Loucy (cell line): Measurements from ENCODE around the gene TOR1AIP2.

ENCODE experiments used
- H2AFZ ChIP-seq: fragments of 200-600 bp; sonication (generic); 2 replicates; pipeline ENCODE4 v1.6.0; 2016; ENCODE audit warnings: antibody characterized with exemption, mild to moderate bottlenecking, low read length, moderate library complexity
- H3F3A ChIP-seq: fragments of 200-600 bp; 2 replicates; pipeline ENCODE4 v1.6.0; 2016; ENCODE audit warnings: antibody characterized with exemption, low read depth, mild to moderate bottlenecking
- H3K27me3 ChIP-seq: fragments of 200-600 bp; sonication (generic); 2 replicates; pipeline ENCODE4 v1.6.1; 2014; ENCODE audit warnings: low read length, mild to moderate bottlenecking; ENCODE audit not compliant: insufficient read depth, poor library complexity, severe bottlenecking
- H3K36me3 ChIP-seq: fragments of 200-600 bp; sonication (generic); 2 replicates; pipeline ENCODE4 v1.6.1; 2016; ENCODE audit warnings: low read length; ENCODE audit not compliant: insufficient read depth
- H3K4me1 ChIP-seq: fragments of 200-600 bp; sonication (generic); 2 replicates; pipeline ENCODE4 v1.5.1; 2014; ENCODE audit warnings: low read length, mild to moderate bottlenecking; ENCODE audit not compliant: insufficient read depth, poor library complexity, severe bottlenecking
- H3K4me2 ChIP-seq: fragments of 200-600 bp; sonication (generic); 2 replicates; pipeline ENCODE4 v1.6.0; 2014; ENCODE audit warnings: antibody characterized with exemption, low read length, low read depth, mild to moderate bottlenecking; ENCODE audit not compliant: poor library complexity, severe bottlenecking
- H3K4me3 ChIP-seq: fragments of 200-600 bp; sonication (generic); 2 replicates; pipeline ENCODE4 v1.5.1; 2014; ENCODE audit warnings: low read length, mild to moderate bottlenecking, mixed read lengths; ENCODE audit not compliant: poor library complexity, severe bottlenecking
- H3K79me2 ChIP-seq: fragments of 200-600 bp; sonication (generic); 2 replicates; pipeline ENCODE4 v1.6.1; 2014; ENCODE audit warnings: low read length; ENCODE audit not compliant: insufficient read depth
- H3K9ac ChIP-seq: fragments of 200-600 bp; sonication (generic); 2 replicates; pipeline ENCODE4 v1.6.0; 2014; ENCODE audit warnings: mild to moderate bottlenecking, low read depth, low read length, moderate library complexity; ENCODE audit not compliant: poor library complexity, severe bottlenecking
- H3K9me2 ChIP-seq: fragments of 200-600 bp; sonication (generic); replicated peaks from 2 replicates; pipeline ENCODE4 v1.6.1; 2016; ENCODE audit warnings: low read depth, low read length, mixed read lengths
- H3K9me3 ChIP-seq: fragments of 200-600 bp; sonication (generic); 2 replicates; pipeline ENCODE4 v1.6.1; 2014; ENCODE audit warnings: mild to moderate bottlenecking, antibody characterized with exemption, low read length, low read depth; ENCODE audit not compliant: insufficient read depth
- H4K20me1 ChIP-seq: fragments of 200-600 bp; sonication (generic); 2 replicates; pipeline ENCODE4 v1.6.0; 2014; ENCODE audit warnings: antibody characterized with exemption, low read length, mild to moderate bottlenecking; ENCODE audit not compliant: insufficient read depth, poor library complexity, severe bottlenecking
- EZH2phosphoT487 ChIP-seq: fragments of 200-600 bp; IDR thresholded peaks from 2 replicates; pipeline ENCODE4 v1.6.1; 2018; ENCODE audit warnings: antibody characterized with exemption, mild to moderate bottlenecking, moderate library complexity, borderline replicate concordance
- TF ChIP-seq, protein P1 (sequence below): fragments of 200-600 bp; sonication (generic); conservative IDR thresholded peaks from 2 replicates; pipeline ENCODE4 v1.5.1; 2014; ENCODE audit warnings: mild to moderate bottlenecking, antibody characterized with exemption, low read length

TOR1AIP2 gene

GRCh38 chr1:179911812-179912211 is 34.2 kb upstream of the TOR1AIP2 start:
- Histone ChIP-seq H3K9ac (no peak overlapping the region), H3K27me3 (no peaks in the 10 kb centered on the region), H3K9me2 (no peaks in the 10 kb centered on the region), H2AFZ (no peak overlapping the region), H3K4me1 (no peaks in the 10 kb centered on the region), H4K20me1 (peaks cover 2% of the 10 kb centered on the region), H3K9me3 (no peaks in the 10 kb centered on the region), H3K4me2 (no peak overlapping the region), H3K79me2 (no peaks in the 10 kb centered on the region), H3K36me3 (peaks cover 64% of the 10 kb centered on the region), H3F3A (no peaks in the 10 kb centered on the region), H3K4me3 (no peak overlapping the region)
- TF ChIP-seq, protein P1, sequence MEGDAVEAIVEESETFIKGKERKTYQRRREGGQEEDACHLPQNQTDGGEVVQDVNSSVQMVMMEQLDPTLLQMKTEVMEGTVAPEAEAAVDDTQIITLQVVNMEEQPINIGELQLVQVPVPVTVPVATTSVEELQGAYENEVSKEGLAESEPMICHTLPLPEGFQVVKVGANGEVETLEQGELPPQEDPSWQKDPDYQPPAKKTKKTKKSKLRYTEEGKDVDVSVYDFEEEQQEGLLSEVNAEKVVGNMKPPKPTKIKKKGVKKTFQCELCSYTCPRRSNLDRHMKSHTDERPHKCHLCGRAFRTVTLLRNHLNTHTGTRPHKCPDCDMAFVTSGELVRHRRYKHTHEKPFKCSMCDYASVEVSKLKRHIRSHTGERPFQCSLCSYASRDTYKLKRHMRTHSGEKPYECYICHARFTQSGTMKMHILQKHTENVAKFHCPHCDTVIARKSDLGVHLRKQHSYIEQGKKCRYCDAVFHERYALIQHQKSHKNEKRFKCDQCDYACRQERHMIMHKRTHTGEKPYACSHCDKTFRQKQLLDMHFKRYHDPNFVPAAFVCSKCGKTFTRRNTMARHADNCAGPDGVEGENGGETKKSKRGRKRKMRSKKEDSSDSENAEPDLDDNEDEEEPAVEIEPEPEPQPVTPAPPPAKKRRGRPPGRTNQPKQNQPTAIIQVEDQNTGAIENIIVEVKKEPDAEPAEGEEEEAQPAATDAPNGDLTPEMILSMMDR: no peak
- no peak for TF ChIP-seq EZH2phosphoT487

DNA sequence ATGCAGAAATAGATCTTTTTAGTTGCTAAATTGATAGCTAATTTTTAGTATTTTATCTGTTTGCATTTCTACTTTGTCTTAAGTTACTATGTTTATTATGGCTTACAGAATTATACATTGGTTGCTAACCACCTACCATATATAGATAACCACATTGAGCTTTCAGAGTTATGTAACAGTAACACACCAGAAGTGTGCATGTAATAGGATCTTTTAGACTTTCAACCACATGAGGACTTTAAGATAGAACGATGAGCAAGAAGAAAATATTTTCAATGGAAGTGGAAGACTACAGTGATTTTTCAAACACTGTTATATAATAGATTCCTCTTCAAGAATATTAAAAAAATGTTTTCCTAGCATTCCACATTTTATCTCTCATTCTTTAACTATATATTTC is 33.3 kb upstream of the TOR1AIP2 start:
- Histone ChIP-seq H3K36me3 (peaks cover 66% of the 10 kb centered on the region), H2AFZ (no peak overlapping the region), H3K9ac (no peak overlapping the region), H4K20me1 (no peaks in the 10 kb centered on the region), H3K79me2 (no peaks in the 10 kb centered on the region), H3K9me3 (no peaks in the 10 kb centered on the region), H3K4me3 (no peak overlapping the region), H3K9me2 (no peaks in the 10 kb centered on the region), H3K4me2 (no peak overlapping the region), H3F3A (no peaks in the 10 kb centered on the region), H3K4me1 (no peaks in the 10 kb centered on the region), H3K27me3 (no peaks in the 10 kb centered on the region)
- TF ChIP-seq, protein P1: no peak
- TF ChIP-seq EZH2phosphoT487: no peak

GRCh38 chr1:179889589-179889988 is 12.0 kb upstream of the TOR1AIP2 start:
- Histone ChIP-seq H3K9ac (no peak overlapping the region), H4K20me1 (peaks cover 39% of the 10 kb centered on the region), H3F3A (no peaks in the 10 kb centered on the region), H3K36me3 (peaks cover 39% of the 10 kb centered on the region), H3K9me2 (no peaks in the 10 kb centered on the region), H3K4me1 (peaks cover 38% of the 10 kb centered on the region), H3K79me2 (peaks cover 58% of the 10 kb centered on the region), H3K4me2 (peak overlapping the region; percentile 80), H3K27me3 (no peaks in the 10 kb centered on the region), H3K9me3 (no peaks in the 10 kb centered on the region), H3K4me3 (no peak overlapping the region), H2AFZ (no peak overlapping the region)
- TF ChIP-seq, protein P1: no peak
- TF ChIP-seq EZH2phosphoT487: no peak
